HG03521 (cell line): ENCODE measurements around the gene CABCOCO1.

Experiments used
- ATAC-seq: cut with Tn5 transposase; IDR thresholded peaks from one replicate; pipeline ENCODE4 v1.9.1; 2021; ENCODE audit warnings: mild to moderate bottlenecking, moderate library complexity; ENCODE audit not compliant: unreplicated experiment

CABCOCO1 gene

GRCh38 chr10:61779950-61780659, 117.4 kb downstream of the CABCOCO1 start:
- ATAC-seq = peak; percentile 53

- no peak for ATAC-seq
These were observed 118.0 kb downstream of the CABCOCO1 start for GRCh38 chr10:61780732-61781131.

- no peak for ATAC-seq
These were observed 119.3 kb downstream of the CABCOCO1 start for GRCh38 chr10:61781969-61782403.

- ATAC-seq = no peak
These were observed 121.8 kb downstream of the CABCOCO1 start for GRCh38 chr10:61784354-61785133.

GRCh38 chr10:61785473-61786105, 122.9 kb downstream of the CABCOCO1 start:
- ATAC-seq = no peak

GRCh38 chr10:61786728-61787127, 124.0 kb downstream of the CABCOCO1 start:
- peak; percentile 94 for ATAC-seq

- ATAC-seq = no peak
These were observed 124.4 kb downstream of the CABCOCO1 start for GRCh38 chr10:61787170-61787569.

- no peak for ATAC-seq
These were observed 126.3 kb downstream of the CABCOCO1 start for GRCh38 chr10:61789031-61789430.

- ATAC-seq = no peak
These were observed 128.5 kb downstream of the CABCOCO1 start for GRCh38 chr10:61791216-61791615.

GRCh38 chr10:61792097-61792716, 129.5 kb downstream of the CABCOCO1 start:
- no peak for ATAC-seq

GRCh38 chr10:61792921-61793320, 130.2 kb downstream of the CABCOCO1 start:
- ATAC-seq = no peak

- no peak for ATAC-seq
These were observed 131.3 kb downstream of the CABCOCO1 start for GRCh38 chr10:61793760-61794703.

- no peak for ATAC-seq
These were observed 132.4 kb downstream of the CABCOCO1 start for GRCh38 chr10:61795147-61795546.

- peak; percentile 56 for ATAC-seq
These were observed 132.8 kb downstream of the CABCOCO1 start for GRCh38 chr10:61795551-61795950.

- no peak for ATAC-seq
These were observed 134.1 kb downstream of the CABCOCO1 start for GRCh38 chr10:61796785-61797184.

GRCh38 chr10:61797304-61798153, 134.8 kb downstream of the CABCOCO1 start:
- ATAC-seq = no peak

GRCh38 chr10:61798713-61799112, 136.0 kb downstream of the CABCOCO1 start:
- ATAC-seq = no peak

GRCh38 chr10:61801484-61801883, 138.8 kb downstream of the CABCOCO1 start:
- no peak for ATAC-seq

- ATAC-seq = no peak
These were observed 140.5 kb downstream of the CABCOCO1 start for GRCh38 chr10:61803269-61803668.
